GM12878 (cell line): ENCODE results near the gene CACFD1. TPM values are rescaled to one million over a fixed set of nuclear protein-coding genes. Genes with fewer than 3 reads are reported as not detected.

Experiments used
- ATAC-seq: fragments of 200-7000 bp; cut with Tn5 transposase; 3 replicates; pipeline ENCODE4 v1.9.1; 2020; ENCODE audit warnings: mild to moderate bottlenecking, moderate library complexity
- BruUV-seq: library from RNA; stranded (reverse); fragments of 400-500 nt; replicated peaks from 2 replicates; lab custom pipeline; 2021; lab: Mats Ljungman, UMichigan
- CTCF ChIA-PET: fragments of 300-600 bp; sonication (Branson Sonifier 250); formaldehyde crosslinking; extraction: SDS; loops from one replicate; lab custom pipeline; 2021; ENCODE audit warnings: inconsistent platforms; lab: Yijun Ruan, JAX
- POLR2A ChIA-PET: fragments of 350-600 bp; formaldehyde crosslinking; extraction: SDS; loops from one replicate; lab custom pipeline; 2021; ENCODE audit warnings: inconsistent platforms; lab: Charles Lee
- RAD21 ChIA-PET: fragments of 300-600 bp; sonication (Branson Sonifier 250); formaldehyde crosslinking; loops from one replicate; lab custom pipeline; 2023; ENCODE audit warnings: antibody characterized with exemption; ENCODE audit not compliant: unreplicated experiment; lab: Charles Lee
- SMC1A ChIA-PET: fragments of 300-600 bp; sonication (Branson Sonifier 250); formaldehyde crosslinking; loops from one replicate; lab custom pipeline; 2023; ENCODE audit not compliant: unreplicated experiment, uncharacterized antibody; lab: Charles Lee
- DNase-seq: peaks from one replicate; pipeline ENCODE4 v3.0.0-alpha.2; 2011; ENCODE audit warnings: low read depth, low spot score
- FAIRE-seq: peaks from 3 replicates; lab custom pipeline; 2011; peaks lifted over from hg19 to GRCh38; lab: Jason Lieb, UNC
- H2AFZ ChIP-seq: 2 replicates; pipeline ENCODE4 v1.6.0; 2011; ENCODE audit warnings: low read depth, low read length, control low read depth; ENCODE audit not compliant: control insufficient read depth
- H3K27ac ChIP-seq: 2 replicates; pipeline ENCODE4 v1.5.1; 2011; ENCODE audit warnings: control low read depth; ENCODE audit not compliant: control insufficient read depth, insufficient read depth
- H3K27me3 ChIP-seq, 2 experiments: replicated peaks in 1 of 2; 2 replicates each; pipeline versions ENCODE4 v1.6.0 to v1.6.1; 2011; ENCODE audit warnings: low read length in 1 of 2; ENCODE audit not compliant: control insufficient read depth in 2 of 2, insufficient read depth in 2 of 2
- H3K36me3 ChIP-seq, 2 experiments: 2 replicates each; pipeline ENCODE4 v1.5.1; 2011; ENCODE audit warnings: low read length in 1 of 2; ENCODE audit not compliant: control insufficient read depth in 2 of 2, insufficient read depth in 2 of 2
- H3K4me1 ChIP-seq: 2 replicates; pipeline ENCODE4 v1.6.1; 2011; ENCODE audit warnings: mild to moderate bottlenecking, low read length, moderate library complexity, mixed read lengths; ENCODE audit not compliant: control insufficient read depth, insufficient read depth
- H3K4me2 ChIP-seq: 2 replicates; pipeline ENCODE4 v1.6.0; 2011; ENCODE audit warnings: control low read depth; ENCODE audit not compliant: control insufficient read depth, insufficient read depth
- H3K4me3 ChIP-seq: fragments of 200-600 bp; sonication (generic); 2 replicates; pipeline ENCODE4 v1.5.1; 2016
- H3K79me2 ChIP-seq: 2 replicates; pipeline ENCODE4 v1.6.0; 2011; ENCODE audit warnings: low read length; ENCODE audit not compliant: control insufficient read depth, insufficient read depth
- H3K9ac ChIP-seq: 2 replicates; pipeline ENCODE4 v1.8.0; 2011; ENCODE audit warnings: low read length, control low read depth, mixed read lengths; ENCODE audit not compliant: control insufficient read depth, insufficient read depth
- H3K9me3 ChIP-seq: replicated peaks from 3 replicates; pipeline ENCODE4 v1.5.1; 2011; ENCODE audit warnings: mild to moderate bottlenecking, low read length; ENCODE audit not compliant: control insufficient read depth, insufficient read depth
- H4K20me1 ChIP-seq: 2 replicates; pipeline ENCODE4 v1.6.0; 2011; ENCODE audit not compliant: control insufficient read depth, insufficient read depth
- ASH2L ChIP-seq: fragments of 300-600, 200-600 bp; sonication (generic); IDR thresholded peaks from 2 replicates; pipeline ENCODE4 v1.6.1; 2017; ENCODE audit warnings: low read depth, mild to moderate bottlenecking, borderline replicate concordance
- BACH1 ChIP-seq: fragments of 450-650 bp; IDR thresholded peaks from 2 replicates; pipeline ENCODE4 v1.6.1; 2017; ENCODE audit warnings: mild to moderate bottlenecking, borderline replicate concordance
- CHD2 ChIP-seq: IDR thresholded peaks from 2 replicates; pipeline ENCODE4 v1.6.1; 2011; ENCODE audit warnings: low read depth, low read length, improper control_type of control experiment, borderline replicate concordance
- CREM ChIP-seq: IDR thresholded peaks from 2 replicates; pipeline ENCODE4 v1.6.1; 2014; ENCODE audit warnings: antibody characterized with exemption, low read depth
- MEF2A ChIP-seq: IDR thresholded peaks from 2 replicates; pipeline ENCODE4 v1.6.1; 2011; ENCODE audit warnings: low read depth, mild to moderate bottlenecking, low read length, moderate library complexity; ENCODE audit not compliant: insufficient read depth
- MYC ChIP-seq: IDR thresholded peaks from 2 replicates; pipeline ENCODE4 v1.6.1; 2011; ENCODE audit warnings: mild to moderate bottlenecking, low read length, moderate library complexity, inconsistent platforms; ENCODE audit not compliant: insufficient read depth, insufficient replicate concordance, insufficient read length, severe bottlenecking
- NR2C1 ChIP-seq: fragments of 450-650 bp; IDR thresholded peaks from 2 replicates; pipeline ENCODE4 v1.6.1; 2017; ENCODE audit warnings: antibody characterized with exemption, mild to moderate bottlenecking, moderate library complexity
- PML ChIP-seq: IDR thresholded peaks from 2 replicates; pipeline ENCODE4 v1.6.1; 2012; ENCODE audit warnings: low read length, inconsistent platforms
- STAT1 ChIP-seq: fragments of 450-650 bp; conservative IDR thresholded peaks from 2 replicates; pipeline ENCODE4 v1.6.1; 2014; ENCODE audit warnings: antibody characterized with exemption, mild to moderate bottlenecking
- WGBS: methylation state at CpG from one replicate; pipeline ENCODE4 v1.1.6; 2016; ENCODE audit warnings: low lambda C conversion rate; ENCODE audit not compliant: insufficient replicate concordance, insufficient coverage; ENCODE audit errors: missing lambda C conversion rate; 5-methylcytosine and 5-hydroxymethylcytosine counted together
- in situ Hi-C: fragments of 300-500 bp; cut with MboI; formaldehyde crosslinking; loops from 9 replicates; pipeline ENCODE4 v1.14.3; 2018; ENCODE audit warnings: mixed read lengths
- intact Hi-C: fragments of 100-400 bp; cut with micrococcal nuclease; formaldehyde crosslinking; loops from one replicate; pipeline ENCODE4 v1.14.2; 2022; ENCODE audit not compliant: unreplicated experiment
- polyA plus RNA-seq, 11 experiments: library from polyadenylated mRNA; depleted of rRNA in 4 of 11; unstranded in 6 of 11; stranded (reverse) in 5 of 11; fragments of >200 nt; fragmentation: Nextera tagmentation in 4 of 11; fragmentation: Illumina TruSeq in 1 of 11; extraction: Ambion mirVana in 4 of 11; extraction: Trizol in 1 of 11; gene quantifications; 1 replicate in 1 of 11; 2 replicates in 10 of 11; pipeline versions ENCODE4 v1.2.1 to v1.2.3, GENCODE V29; 2011 to 2016; ENCODE audit warnings: inconsistent platforms in 2 of 11, missing spikeins in 2 of 11, low read depth in 1 of 11
- total RNA-seq, 4 experiments: library from RNA; depleted of rRNA in 3 of 4; stranded (reverse); fragments of >200 nt in 3 of 4; fragmentation: Illumina TruSeq in 1 of 4; extraction: Trizol in 1 of 4; gene quantifications; 2 replicates each; pipeline versions ENCODE4 v1.2.1 to v1.2.3, GENCODE V29; 2013 to 2021
- TF ChIP-seq, protein P1 (sequence below): IDR thresholded peaks from 2 replicates; pipeline ENCODE4 v1.6.1; 2012; ENCODE audit warnings: low read depth, low read length, improper control_type of control experiment
- TF ChIP-seq, protein P2 (sequence below): fragments of 150-350 bp; IDR thresholded peaks from 2 replicates; pipeline ENCODE4 v1.6.1; 2016; ENCODE audit warnings: low read depth, low read length
- TF ChIP-seq, protein P3 (sequence below): IDR thresholded peaks from 2 replicates; pipeline ENCODE4 v1.6.1; 2011; ENCODE audit warnings: borderline replicate concordance, low read depth, mild to moderate bottlenecking, moderate library complexity, mixed read lengths, low read length; ENCODE audit not compliant: insufficient read depth; ENCODE audit errors: extremely low read length
- TF ChIP-seq, protein P4 (sequence below): fragments of 450-650 bp; IDR thresholded peaks from 2 replicates; pipeline ENCODE4 v1.6.1; 2017; ENCODE audit warnings: low read depth, mild to moderate bottlenecking, moderate library complexity

CACFD1 gene
- total and polyA plus RNA-seq, 10 of the 15 experiments (the other 5 are each of a cell fraction or from before 2014, with no cell fraction given), result 0.09 to 5.8 (median 1.4) TPM; not detected in 1

DNA sequence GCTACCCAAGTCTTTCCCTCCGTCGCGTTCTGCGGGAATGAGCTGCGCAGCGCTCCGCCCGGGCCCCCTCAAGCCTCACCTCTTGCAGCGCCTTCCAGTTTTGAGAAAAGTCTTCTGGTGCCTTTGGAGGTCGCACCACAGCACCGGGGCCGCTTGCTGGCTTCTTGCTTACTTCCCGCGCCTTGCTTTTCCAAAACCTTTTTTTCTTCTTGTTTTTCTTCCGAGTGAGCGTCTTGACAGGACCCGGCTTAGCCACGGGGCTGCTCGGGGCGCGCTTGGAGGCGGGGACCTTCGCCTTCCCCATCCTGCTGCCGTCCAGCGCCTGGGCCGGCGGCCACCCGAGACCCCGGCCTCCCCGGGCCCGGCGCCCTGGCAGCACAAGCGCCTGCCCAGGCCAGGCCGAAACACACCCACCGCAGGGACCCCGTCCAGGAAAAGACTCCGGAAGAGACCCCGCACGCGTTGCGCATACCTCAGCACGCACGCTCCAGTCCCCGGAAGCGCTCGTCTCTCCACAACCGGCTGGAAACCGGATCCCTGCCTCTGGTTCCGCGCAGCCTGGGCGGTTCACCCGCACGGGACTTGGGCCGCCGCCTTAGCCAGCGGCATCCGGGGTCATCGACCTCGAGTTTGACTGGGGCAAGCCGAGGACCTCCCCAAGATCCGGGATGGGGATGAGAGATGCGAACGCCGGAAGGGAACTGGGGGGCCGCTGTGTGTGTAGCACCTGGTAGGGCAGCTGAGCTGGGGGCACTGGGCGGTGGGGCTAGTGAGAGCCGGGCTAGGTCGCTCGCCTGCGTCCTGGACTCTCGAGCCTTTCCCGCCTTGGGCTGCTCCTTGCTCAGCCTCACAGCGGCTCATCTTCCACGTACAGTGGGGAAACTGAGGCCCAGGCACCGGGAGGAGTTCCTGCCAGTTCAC, 42.0 kb upstream of the CACFD1 start, which contains the start of gene REXO4:
Gene REXO4 (minus strand): TSS at position 470 of the 921 bp plus-strand sequence. CDS start 166 bp downstream, at position 304.
- Histone ChIP-seq H4K20me1 (no peaks in the 10 kb centered on the region), H3K4me1 (peaks cover 51% of the 10 kb centered on the region), H2AFZ (peak within 1 kb of the TSS; percentile 63), H3K4me2 (peak within 1 kb of the TSS; percentile 99), H3K4me3 (peak within 1 kb of the TSS; percentile 89), H3K27me3 (no peaks in the 10 kb centered on the region), H3K27ac (peak within 1 kb of the TSS; percentile 90), H3K9ac (peak within 1 kb of the TSS; percentile 80), H3K9me3 (no peaks in the 10 kb centered on the region; the same call in 1 of the 3 replicates), H3K79me2 (peaks cover 43% of the 10 kb centered on the region), H3K36me3 (peaks cover 9% of the 10 kb centered on the region in 2 experiments; a peak in 3 of 4 replicates)
- in situ Hi-C loops (no loop called here), intact Hi-C loops (loop anchor here (5.0 kb wide), 2 partner anchors 40 to 60 kb away; partner anchors contain the start of genes SLC2A6, STKLD1 and SURF4)
- ATAC-seq, result peak; percentile 74
- SMC1A ChIA-PET, result interaction anchor here (0.9 to 1.5 kb wide), 2 partner anchors 59 to 60 kb away, joined by 3 read pairs; no protein-coding TSS in a partner anchor
- FAIRE-seq, result peak; percentile 49
- RAD21 ChIA-PET, result interaction anchor here (0.6 kb wide), 1 partner anchor 61 kb away, joined by 3 read pairs; the partner anchor contains the start of genes SURF1 and SURF2
- 1% methylated on average over 75 of the region's 75 CpGs for WGBS
- POLR2A ChIA-PET, result interaction anchor here (0.6 to 2.2 kb wide), 5 partner anchors 13 to 645 kb away, joined by 3 to 7 read pairs (median 3); partner anchors contain the start of genes CACFD1 and SLC2A6
- TSS peak; percentile 76 for BruUV-seq
- CTCF ChIA-PET, result interaction anchor here (1.2 to 2.8 kb wide), 3 partner anchors 10 to 232 kb away, joined by 3 to 12 read pairs (median 4); no protein-coding TSS in a partner anchor
- DNase-seq, result peak; percentile 73
- TF ChIP-seq, protein P1, sequence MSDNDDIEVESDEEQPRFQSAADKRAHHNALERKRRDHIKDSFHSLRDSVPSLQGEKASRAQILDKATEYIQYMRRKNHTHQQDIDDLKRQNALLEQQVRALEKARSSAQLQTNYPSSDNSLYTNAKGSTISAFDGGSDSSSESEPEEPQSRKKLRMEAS, result peak; percentile 76; the same call in 1 of the 2 replicates
- TF ChIP-seq MYC (peak; percentile 93), MEF2A (peak; percentile 51; the same call in 1 of the 2 replicates), CHD2 (peak; percentile 46; the same call in 1 of the 2 replicates), BACH1 (peak; percentile 63), CREM (peak; percentile 71), ASH2L (no peak), NR2C1 (peak; percentile 96), STAT1 (peak; percentile 93; the same call in 1 of the 2 replicates), PML (no peak; the same call in 1 of the 2 replicates)
- TF ChIP-seq, protein P2, sequence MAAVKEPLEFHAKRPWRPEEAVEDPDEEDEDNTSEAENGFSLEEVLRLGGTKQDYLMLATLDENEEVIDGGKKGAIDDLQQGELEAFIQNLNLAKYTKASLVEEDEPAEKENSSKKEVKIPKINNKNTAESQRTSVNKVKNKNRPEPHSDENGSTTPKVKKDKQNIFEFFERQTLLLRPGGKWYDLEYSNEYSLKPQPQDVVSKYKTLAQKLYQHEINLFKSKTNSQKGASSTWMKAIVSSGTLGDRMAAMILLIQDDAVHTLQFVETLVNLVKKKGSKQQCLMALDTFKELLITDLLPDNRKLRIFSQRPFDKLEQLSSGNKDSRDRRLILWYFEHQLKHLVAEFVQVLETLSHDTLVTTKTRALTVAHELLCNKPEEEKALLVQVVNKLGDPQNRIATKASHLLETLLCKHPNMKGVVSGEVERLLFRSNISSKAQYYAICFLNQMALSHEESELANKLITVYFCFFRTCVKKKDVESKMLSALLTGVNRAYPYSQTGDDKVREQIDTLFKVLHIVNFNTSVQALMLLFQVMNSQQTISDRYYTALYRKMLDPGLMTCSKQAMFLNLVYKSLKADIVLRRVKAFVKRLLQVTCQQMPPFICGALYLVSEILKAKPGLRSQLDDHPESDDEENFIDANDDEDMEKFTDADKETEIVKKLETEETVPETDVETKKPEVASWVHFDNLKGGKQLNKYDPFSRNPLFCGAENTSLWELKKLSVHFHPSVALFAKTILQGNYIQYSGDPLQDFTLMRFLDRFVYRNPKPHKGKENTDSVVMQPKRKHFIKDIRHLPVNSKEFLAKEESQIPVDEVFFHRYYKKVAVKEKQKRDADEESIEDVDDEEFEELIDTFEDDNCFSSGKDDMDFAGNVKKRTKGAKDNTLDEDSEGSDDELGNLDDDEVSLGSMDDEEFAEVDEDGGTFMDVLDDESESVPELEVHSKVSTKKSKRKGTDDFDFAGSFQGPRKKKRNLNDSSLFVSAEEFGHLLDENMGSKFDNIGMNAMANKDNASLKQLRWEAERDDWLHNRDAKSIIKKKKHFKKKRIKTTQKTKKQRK, result no peak
- TF ChIP-seq, protein P3, sequence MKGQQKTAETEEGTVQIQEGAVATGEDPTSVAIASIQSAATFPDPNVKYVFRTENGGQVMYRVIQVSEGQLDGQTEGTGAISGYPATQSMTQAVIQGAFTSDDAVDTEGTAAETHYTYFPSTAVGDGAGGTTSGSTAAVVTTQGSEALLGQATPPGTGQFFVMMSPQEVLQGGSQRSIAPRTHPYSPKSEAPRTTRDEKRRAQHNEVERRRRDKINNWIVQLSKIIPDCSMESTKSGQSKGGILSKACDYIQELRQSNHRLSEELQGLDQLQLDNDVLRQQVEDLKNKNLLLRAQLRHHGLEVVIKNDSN, result peak; percentile 58
- TF ChIP-seq, protein P4, sequence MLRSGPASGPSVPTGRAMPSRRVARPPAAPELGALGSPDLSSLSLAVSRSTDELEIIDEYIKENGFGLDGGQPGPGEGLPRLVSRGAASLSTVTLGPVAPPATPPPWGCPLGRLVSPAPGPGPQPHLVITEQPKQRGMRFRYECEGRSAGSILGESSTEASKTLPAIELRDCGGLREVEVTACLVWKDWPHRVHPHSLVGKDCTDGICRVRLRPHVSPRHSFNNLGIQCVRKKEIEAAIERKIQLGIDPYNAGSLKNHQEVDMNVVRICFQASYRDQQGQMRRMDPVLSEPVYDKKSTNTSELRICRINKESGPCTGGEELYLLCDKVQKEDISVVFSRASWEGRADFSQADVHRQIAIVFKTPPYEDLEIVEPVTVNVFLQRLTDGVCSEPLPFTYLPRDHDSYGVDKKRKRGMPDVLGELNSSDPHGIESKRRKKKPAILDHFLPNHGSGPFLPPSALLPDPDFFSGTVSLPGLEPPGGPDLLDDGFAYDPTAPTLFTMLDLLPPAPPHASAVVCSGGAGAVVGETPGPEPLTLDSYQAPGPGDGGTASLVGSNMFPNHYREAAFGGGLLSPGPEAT, result peak; percentile 99
